SK-N-DZ (cell line): ENCODE measurements around the gene MRPS16. TPM values are rescaled to one million over a fixed set of nuclear protein-coding genes. Genes with fewer than 3 reads are reported as not detected.
"Not testable (repeated sequence)": the region's sequence is repeated elsewhere in the genome, so short reads cannot be mapped to it uniquely, and the experiment has no call there.

Source experiments
- DNase-seq: peaks from one replicate; pipeline ENCODE4 v3.0.0-alpha.2; 2015; ENCODE audit warnings: low spot score
- polyA plus RNA-seq, 2 experiments: library from polyadenylated mRNA; depleted of rRNA; stranded (reverse); fragments of >200 nt; gene quantifications; 2 replicates each; pipeline ENCODE4 v1.2.3, GENCODE V29; 2014

The MRPS16 gene
- polyA plus RNA-seq (2014; cell fraction: cytosol; rRNA removed), result 103 and 110 TPM in 2 replicates
- 57.2 and 61.2 TPM in 2 replicates for polyA plus RNA-seq (2014; cell fraction: nucleus; rRNA removed)

DNA sequence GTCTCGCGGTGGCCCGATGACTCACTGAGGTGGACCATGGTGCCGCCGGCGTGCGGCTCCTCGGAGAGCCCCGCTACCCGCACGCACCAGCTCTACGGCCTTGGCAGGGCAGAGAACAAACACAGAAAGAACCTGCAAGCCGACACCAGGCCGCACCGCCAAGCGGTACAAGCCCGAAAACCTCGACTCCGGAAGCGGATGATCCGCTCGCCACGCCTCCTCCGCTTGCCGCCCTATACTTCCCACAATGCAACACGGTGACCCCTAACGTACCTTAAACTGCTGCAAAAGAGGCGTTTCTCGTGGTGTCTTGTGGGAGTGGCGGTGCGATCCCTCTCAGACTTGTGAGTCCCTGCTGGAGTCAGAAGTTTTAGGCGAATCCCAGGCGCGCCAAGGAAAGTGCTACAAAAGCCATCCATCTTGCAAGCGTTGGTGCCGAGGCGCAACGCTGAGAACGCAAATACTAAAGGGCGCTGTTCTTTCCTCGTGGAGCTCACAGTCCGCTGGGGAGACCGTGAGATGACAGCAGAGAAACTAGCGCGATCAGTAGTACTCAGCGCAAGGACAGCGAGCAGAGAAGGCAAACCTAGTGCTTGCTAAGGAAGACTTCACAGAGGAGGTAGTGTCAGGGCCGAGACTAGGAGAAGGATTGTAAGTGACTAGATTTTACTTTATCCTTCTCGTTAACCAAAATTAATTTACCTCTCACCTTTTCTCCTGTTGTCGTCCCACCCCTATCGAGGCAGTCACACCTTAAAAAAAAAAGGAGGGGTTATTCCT lies at the start of gene MRPS16:
MRPS16 (minus strand) TSS at position 200 of the 780 bp plus-strand sequence; CDS start at position 38, 162 bp downstream.
- peak; percentile 97 for DNase-seq

DNA sequence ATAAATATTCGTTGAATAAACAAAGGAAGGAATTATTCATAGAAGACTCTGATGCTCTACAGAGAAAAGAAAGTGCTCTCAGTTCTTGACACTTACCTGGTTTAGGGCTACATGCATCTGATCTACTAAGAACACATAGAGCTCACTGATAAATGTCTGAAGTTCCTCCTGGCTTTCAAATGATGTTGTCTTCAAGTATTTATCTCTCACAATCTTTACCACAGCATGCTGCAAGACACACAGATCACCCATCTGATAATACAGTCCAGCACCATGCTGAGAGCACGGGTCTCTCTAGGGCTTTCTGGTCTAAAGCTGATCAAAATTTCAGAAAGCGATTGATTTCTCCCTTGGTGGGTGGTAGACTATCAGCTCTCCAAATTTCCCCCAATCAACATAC lies 44.5 kb upstream of the MRPS16 start:
- DNase-seq, result no peak

DNA sequence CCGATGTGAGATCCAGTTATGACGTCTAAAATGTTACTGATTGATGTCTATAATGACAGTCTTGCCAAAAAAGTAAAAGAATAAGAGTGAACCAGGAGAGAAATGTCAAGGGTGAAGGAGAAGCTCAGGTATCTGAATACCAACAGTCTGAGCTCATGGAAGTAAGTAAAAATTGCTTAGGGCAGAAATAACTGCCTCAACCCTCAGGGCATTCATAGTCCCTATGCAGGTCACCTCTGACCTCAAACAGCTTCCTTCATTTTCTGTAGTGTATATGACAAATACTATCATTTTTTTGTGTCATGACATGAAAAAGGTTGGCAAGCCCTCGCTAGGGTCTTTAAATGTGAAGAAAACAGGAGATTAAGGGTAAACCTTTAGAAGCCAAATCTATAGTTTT lies 41.0 kb upstream of the MRPS16 start:
- DNase-seq, result no peak

DNA sequence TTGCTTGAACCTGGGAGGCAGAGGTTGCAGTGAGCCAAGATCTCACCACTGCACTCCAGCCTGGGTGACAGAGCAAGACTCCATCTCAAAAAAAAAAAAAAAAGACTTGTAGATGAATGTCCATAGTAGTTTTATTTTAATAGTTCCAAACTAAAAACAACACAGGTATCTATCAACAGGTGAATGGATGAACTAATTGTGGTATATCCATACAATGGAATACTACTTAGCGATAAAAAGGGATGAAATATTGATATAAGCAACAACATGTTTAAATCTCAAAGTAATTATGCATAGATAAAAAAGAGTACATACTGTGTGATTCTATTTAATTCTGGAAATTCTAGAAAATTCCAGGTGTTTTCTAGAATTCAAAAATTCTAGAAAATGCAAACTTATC lies 37.5 kb upstream of the MRPS16 start:
- no peak for DNase-seq

DNA sequence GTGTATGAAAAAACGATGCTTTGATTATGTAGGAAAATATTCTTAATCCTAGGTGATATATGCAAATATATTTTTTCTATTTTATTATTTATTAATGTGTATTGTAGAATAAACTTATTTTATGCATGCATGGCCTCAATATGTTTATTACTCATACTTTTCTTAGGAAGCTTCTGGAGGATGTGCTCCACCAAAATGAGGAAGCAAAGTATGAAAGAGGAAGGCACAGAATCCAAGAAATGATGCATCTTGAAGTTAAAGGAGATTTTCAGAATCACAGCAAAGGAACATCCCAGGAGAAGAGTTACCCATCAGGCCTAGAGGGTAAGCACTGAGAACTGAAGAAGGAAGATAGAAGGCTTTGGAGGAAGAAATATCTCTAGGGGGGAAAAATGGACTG lies 35.0 kb upstream of the MRPS16 start:
- DNase-seq, result no peak

DNA sequence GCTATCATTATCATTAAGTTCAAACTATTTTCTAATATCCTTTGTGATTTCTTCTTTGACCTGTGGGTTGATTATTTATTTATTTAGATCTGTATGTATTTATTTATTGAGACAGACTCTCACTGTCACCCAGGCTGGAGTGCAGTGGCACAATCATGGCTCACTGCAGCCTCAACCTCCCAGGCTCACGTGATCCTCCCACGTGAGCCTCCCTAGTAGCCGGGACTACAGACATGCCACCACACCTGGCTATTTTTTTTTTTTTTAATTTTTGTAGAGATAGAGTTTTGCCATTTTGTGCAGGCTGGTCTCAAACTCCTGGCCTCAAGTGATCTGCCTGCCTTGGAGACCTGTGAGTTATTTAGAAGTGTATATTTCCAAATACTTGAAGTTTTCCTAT lies 28.7 kb upstream of the MRPS16 start:
- DNase-seq, result no peak

DNA sequence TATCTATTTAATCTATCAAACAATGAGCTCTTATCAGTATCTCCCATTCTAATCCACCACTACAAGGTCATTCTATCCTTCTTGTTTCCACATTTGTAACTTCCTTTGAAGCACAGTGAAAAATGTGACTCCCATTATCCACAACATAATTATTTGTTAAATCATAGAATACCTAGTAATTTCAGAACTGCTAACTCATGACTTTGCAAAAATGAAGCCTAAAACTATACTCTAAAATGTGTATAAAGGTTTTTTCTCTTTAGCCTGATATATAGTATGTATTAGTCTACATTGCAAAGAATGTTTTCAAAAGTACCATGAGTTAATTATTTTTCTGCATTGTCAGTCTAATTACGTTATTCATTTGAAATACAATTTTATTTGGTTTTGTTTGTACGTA lies 12.0 kb upstream of the MRPS16 start:
- no peak for DNase-seq

DNA sequence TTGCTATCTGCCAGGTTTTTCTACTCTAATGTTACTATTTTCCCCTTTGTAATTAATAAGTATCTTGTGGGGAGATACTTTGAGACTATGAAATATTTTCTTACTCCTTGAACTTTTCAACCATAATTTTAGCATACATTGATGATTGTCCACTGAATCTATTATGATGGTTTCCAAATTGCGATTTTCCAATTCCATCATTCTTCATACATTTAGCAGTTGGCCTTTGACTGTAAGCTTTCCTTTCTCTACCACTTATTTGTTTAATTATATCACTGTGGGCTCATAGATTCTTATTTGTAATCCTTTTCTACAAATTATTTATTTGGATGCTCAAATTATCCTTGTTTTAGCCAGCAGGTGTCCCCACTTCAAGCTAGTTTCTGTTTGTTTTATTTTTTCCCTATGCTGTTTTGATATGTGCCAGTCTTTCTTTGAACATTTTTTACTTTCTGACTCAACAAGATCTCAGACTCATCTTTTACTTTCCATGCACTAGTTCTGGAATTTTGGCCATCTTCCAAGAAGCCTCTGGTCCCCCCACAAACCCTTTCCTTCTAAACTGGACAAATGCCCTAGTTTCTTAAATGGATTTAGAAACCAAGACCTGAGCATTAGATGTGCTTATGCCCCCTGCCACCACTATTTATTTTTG lies 11.4 kb upstream of the MRPS16 start:
- DNase-seq, result peak; percentile 16

DNA sequence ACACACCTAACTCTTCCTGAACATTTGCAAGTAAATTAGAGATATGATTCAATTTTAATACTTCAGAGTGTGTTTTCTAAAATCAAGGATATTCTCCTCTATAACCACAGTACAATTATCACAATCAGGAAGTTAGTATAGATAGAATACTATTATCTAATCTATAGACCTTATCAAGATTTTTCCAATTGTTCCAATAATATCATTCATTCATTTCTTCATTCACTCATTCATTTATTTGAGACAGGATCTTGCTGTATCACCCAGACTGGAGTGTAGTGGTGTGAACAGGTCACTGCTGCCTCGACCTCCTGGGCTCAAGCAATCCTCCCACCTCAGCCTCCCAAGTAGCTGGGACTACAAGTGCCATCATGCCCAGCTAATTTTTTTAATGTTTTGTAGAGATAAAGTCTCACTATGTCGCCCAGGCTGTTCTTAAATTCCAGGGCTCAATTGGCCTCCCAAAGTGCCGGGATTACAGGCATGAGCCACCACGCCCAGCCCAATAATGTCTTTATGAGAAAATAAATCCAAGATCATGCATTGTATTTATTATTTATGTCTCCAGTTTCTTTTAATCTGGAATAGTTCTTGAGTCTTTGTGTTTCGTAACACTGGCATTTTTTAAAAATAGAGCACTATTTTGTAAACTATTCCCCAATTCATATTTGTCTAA lies 10.6 kb upstream of the MRPS16 start:
- no peak for DNase-seq

DNA sequence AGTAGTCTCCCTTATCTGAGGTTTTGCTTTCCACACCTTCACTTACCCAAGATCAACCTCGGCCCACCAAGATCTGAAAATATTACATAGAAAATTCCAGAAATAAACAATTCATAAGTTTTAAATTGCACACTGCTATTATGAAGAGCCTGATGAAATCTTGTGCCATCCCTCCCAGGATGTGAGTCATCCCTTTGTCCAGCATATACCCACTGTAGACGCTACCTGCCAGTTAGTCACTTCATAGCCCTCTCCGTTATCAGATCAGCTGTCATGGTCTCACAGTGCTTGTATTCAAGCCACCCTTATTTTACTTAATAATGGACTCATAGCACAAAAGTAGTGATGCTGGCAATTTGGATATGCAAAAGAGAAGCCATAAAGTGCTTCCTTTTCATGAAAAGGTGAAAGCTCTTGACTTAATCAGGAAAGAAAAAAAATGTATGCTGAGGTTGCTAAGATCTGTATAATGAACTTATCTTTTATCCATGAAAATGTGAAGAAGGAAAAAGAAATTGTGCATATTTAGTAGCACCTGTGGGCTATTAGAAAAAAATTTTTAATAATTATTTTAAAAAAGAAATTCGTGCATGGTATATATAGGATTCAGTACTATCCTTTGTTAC lies 9.8 kb upstream of the MRPS16 start:
- no peak for DNase-seq

DNA sequence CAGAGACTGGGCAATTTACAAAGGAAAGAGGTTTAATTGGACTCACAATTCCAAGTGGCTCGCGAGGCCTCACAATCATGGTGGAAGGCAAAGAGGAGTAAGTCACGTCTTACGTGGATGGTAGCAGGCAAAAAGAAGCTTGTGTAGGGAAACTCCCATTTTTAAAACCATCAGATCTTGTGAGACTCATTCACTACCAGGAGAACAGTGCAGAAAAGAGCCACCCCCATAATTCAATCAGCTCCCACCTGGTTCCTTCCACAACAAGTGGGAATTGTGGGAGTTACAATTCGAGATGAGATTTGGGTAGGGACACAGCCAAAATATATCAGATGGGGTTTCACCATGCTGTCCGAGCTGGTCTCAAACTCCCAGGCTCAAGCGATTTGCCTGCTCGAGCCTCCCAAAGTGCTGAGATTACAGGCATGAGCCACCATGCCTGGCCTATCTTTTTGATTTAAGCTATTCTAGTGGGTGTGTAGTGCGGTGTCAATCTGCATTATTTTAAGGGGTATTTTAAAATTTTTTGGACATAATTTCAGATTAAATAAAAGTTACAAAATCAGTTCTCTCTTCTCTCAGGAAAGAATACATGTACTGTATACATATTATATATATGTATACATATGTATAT lies 9.0 kb upstream of the MRPS16 start:
- no peak for DNase-seq

DNA sequence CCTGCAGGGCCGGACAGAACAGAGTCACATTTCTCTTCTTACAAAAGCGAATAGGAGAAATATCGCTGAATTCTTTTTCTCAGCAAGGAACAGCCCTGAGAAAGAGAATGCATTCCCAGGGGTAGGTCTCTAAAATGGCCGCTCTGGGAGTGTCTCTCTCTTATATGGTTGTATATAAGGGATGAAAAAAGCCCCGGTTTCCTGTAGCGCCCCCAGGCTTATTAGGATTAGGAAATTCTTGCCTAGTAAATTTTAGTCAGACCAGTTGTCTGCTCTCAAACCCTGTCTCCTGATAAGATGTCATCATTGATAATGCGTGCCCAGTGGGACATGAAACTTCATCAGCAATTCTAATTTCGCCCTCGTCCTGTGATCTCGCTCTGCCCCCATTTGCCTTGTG lies 6.2 kb upstream of the MRPS16 start:
- DNase-seq, result not testable (repeated sequence)

DNA sequence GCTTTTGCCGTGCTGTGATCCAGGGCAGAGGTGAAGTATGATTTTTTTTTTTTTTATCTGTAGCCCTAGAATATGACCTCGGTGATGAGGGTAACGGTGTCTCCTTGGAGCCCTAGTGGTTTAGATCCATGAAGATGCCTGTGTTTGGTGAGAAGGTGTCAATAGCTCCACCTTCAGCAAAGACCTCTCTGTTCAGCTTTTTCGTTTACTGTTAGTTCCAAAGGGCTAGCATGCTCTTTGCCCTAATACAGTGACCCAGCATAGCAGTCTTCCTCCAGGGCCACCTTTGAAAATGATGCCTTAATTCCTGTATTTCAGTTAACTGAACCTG lies 746 bp upstream of the MRPS16 start:
- DNase-seq, result no peak

DNA sequence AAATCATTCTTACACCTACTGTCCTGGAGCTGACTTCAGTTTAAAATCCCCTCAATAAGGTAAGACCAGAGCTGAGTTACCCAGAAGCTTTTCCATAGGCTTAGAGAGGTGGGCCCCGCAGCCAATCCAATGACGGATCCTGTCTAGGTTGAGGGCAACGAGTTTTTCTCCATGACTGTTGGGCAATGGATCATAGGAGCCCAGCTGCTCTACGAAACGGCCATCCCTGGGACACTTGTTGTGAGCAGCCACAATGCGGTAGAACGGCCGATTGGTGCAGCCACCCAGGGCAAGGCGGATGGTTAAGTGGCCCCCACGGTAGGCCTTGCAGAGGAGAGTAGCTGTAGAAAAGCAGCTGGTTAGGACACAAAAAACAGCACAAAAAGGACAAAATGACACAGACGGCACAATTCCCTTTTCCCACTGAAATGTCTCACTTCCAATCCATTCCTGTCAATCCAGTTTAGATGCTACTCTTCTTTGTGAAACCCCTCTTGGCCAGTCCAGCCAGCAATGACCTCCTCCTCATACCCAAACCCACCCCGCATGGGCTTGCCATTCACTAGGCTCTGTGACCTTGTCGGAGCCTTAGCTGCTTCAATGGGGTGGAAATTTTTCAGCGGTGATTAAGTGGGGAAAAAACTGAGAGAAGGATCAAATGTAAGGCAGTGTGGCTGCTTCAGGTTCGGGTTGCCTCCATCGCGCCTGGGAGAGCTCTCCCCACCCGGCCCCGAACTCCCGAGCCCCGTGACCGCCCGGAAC lies 580 bp downstream of the MRPS16 start:
- no peak for DNase-seq

DNA sequence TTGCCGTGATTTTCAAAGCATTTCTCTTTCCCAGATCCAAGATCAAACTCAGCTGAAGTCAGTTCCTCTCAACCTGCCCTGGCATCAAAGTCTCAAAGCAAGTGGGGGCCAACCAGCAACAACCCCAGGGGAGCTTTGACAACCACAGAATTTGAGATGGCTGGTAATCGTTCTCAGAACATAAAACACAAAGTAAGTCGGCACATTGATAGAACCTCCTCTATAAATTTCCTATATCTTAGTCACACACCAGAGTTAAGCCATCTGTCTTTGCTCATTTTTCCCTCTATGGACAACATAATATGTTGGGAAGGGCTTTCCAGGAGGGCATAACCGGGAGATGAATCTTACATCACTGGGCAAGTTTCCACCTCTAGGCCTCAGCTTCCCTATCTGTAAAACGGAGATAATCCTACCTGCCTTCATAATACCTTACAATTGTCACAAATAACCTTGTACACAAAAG lies 4.2 kb downstream of the MRPS16 start:
- DNase-seq, result no peak

DNA sequence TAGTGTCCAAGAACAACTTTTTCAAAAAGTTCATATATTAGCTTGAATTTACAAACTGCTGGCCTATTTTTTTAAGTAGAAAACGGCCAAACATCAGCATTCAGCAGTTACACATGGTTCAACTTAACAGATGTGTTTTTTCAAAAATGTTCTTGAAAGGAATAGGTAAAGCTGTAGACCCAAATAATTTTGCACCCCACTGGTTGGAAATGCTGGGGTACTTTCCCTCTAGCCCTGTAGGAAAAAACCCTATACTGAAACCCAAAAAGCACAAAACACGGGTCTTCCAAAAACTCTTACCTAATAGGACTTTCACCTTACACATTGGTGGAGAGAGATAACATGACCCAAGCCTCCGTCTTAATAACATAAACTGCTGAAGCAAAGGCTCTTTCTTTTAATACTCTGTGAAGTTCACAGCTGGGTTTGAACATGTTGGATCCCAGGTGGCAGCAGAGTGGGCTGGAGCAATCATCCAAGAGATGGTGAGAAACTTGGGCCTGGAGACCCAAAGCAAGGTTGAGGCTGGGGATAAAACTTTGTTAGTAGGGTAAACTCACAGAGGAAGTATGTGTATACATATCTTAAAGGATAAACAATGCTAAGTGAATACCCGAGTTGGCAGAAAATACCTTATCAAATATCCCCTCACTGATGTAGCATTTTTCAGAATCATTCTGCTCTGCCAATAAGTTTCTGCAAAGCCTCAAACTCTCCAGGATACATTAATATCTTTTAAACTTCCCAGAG lies 4.8 kb downstream of the MRPS16 start:
- DNase-seq, result no peak

DNA sequence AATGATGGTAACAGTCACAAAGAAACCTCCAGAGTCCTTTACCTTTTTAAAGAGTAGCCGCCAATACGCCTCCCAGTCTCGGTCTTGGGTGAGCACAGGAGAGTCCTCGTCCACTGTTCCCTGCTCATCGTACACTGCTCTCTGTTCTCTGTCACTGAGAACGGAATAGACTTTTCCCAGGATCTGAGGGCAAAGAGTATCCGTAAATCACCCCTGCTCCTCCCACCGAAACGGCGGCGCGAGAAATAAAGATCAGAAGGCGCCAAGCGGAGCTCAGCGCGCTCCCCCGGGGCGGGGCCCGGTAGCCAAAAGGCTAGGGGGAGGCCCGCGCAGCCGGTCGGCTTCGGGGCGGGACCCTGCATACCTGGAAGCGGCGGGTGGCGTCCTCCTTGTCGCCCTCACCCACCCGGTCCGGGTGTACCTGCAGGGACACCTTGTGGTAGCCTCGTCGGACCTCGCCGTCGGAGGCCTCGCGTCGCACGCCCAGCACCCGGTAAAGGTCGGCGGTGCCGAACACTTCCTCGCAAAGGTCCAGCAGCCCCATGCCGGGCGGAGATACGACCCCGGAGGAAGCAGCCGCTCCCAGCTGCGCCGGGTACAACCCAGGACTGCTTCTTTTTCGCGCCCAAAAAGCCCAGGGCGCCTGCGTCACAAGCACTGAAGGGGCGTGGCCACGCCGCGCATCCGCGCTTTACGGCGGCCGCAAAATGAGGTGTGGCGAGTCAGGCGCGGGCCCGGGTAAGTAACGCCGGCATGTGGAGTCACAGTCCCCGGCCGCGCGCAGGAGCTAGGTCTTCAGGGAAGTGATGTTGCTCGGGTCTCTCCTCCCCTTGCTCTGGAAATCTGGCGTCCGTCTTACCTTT lies 5.6 kb downstream of the MRPS16 start, which contains the start of gene DNAJC9:
DNAJC9 (minus strand) TSS at position 610 of the 863 bp plus-strand sequence; CDS start at position 544, 66 bp downstream.
- peak; percentile 95 for DNase-seq

DNA sequence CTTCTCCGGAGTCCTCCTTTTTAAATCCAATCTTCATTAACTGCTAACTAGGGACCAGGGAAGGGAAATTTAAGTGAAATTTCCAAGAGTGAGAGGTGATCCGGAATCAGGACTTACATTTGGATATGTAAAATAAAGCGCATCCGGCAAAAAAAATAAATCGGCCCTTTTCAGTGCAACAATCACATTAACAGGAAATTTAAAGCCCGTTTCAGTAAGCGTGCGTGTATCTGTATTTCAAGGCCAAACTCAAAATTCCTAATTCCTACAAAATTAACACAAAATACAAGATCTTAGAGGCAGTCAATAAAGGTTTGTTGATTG lies 6.2 kb downstream of the MRPS16 start:
- no peak for DNase-seq

DNA sequence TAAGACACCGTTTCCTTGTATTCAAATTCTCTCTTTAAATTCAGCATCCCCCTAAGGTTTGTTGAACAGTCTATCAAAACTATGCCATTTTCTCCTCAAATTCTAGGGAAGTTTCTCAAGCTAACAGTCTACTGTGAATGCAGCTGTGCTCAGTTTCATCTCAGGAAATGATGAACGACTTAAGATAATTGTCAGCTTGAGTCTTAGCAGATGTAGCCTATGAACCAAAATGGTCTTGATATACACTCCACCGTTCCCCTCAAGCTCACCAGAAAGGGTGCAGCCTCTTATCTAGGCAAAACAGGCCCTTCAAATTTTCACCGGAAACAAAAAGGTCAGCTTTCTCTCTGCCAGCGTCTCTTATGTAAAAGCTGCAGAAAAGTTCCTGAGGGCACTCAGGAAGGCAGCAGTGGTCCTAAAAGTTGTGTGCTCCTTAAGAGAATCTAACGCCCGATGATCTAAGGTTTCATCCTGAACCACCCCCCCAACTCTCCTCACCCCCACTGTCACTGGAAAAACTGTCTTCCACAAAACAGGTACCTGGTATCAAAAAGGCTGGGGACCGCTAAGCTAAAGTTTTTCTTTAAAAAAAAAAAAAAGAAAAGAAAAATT lies 7.5 kb downstream of the MRPS16 start:
- DNase-seq, result peak; percentile 23
